HEK293T (cell line): ENCODE results near the gene VRK2.

Experiments used
- CTCF ChIA-PET: fragments of 350-600 bp; formaldehyde crosslinking; extraction: SDS; loops from one replicate; lab custom pipeline; 2021; ENCODE audit warnings: antibody characterized with exemption, inconsistent platforms; lab: Yijun Ruan, JAX
- POLR2A ChIA-PET: fragments of 350-600 bp; formaldehyde crosslinking; extraction: SDS; loops from one replicate; lab custom pipeline; 2020; ENCODE audit warnings: antibody characterized with exemption, inconsistent platforms; lab: Yijun Ruan, JAX
- DNase-seq: peaks from one replicate; pipeline ENCODE4 v3.0.0; 2012; ENCODE audit warnings: mixed read lengths; ENCODE audit errors: extremely low spot score
- ARNT ChIP-seq: fragments of 450-650 bp; IDR thresholded peaks from 2 replicates; pipeline ENCODE4 v1.6.1; 2017; ENCODE audit warnings: mild to moderate bottlenecking
- BHLHE40 ChIP-seq: fragments of 450-650 bp; IDR thresholded peaks from 2 replicates; pipeline ENCODE4 v1.6.1; 2016; ENCODE audit warnings: mild to moderate bottlenecking, moderate library complexity, borderline replicate concordance
- CTBP1 ChIP-seq: fragments of 450-650 bp; IDR thresholded peaks from 2 replicates; pipeline ENCODE4 v1.6.1; 2016; ENCODE audit warnings: borderline replicate concordance
- ELF4 ChIP-seq: fragments of 450-650 bp; IDR thresholded peaks from 2 replicates; pipeline ENCODE4 v1.6.1; 2017; ENCODE audit warnings: antibody characterized with exemption
- FOXA1 ChIP-seq: fragments of 450-650 bp; IDR thresholded peaks from 2 replicates; pipeline ENCODE4 v1.6.1; 2016; ENCODE audit warnings: mild to moderate bottlenecking
- FOXK2 ChIP-seq: fragments of 450-650 bp; IDR thresholded peaks from 2 replicates; pipeline ENCODE4 v1.6.1; 2016; ENCODE audit warnings: mild to moderate bottlenecking
- FOXM1 ChIP-seq: fragments of 450-650 bp; IDR thresholded peaks from 2 replicates; pipeline ENCODE4 v1.6.1; 2017; ENCODE audit warnings: mild to moderate bottlenecking, borderline replicate concordance
- HDGF ChIP-seq: fragments of 450-650 bp; IDR thresholded peaks from 2 replicates; pipeline ENCODE4 v1.6.1; 2017; ENCODE audit warnings: antibody characterized with exemption, borderline replicate concordance
- L3MBTL2 ChIP-seq: fragments of 450-650 bp; conservative IDR thresholded peaks from 2 replicates; pipeline ENCODE4 v1.6.1; 2016; ENCODE audit warnings: mild to moderate bottlenecking
- LEF1 ChIP-seq: fragments of 450-650 bp; IDR thresholded peaks from 2 replicates; pipeline ENCODE4 v1.6.1; 2017; ENCODE audit warnings: mild to moderate bottlenecking, borderline replicate concordance
- NFRKB ChIP-seq: fragments of 450-650 bp; IDR thresholded peaks from 2 replicates; pipeline ENCODE4 v1.6.1; 2016; ENCODE audit warnings: mild to moderate bottlenecking, moderate library complexity
- SP1 ChIP-seq: fragments of 450-650 bp; IDR thresholded peaks from 2 replicates; pipeline ENCODE4 v1.6.1; 2017
- SUZ12 ChIP-seq: fragments of 450-650 bp; IDR thresholded peaks from 2 replicates; pipeline ENCODE4 v1.6.1; 2016; ENCODE audit warnings: mild to moderate bottlenecking
- TARDBP ChIP-seq: fragments of 450-650 bp; IDR thresholded peaks from 2 replicates; pipeline ENCODE4 v1.6.1; 2016
- ZNF384 ChIP-seq: fragments of 450-650 bp; IDR thresholded peaks from 2 replicates; pipeline ENCODE4 v1.6.1; 2016
- TF ChIP-seq, protein P1 (sequence below): fragments of 450-650 bp; IDR thresholded peaks from 2 replicates; pipeline ENCODE4 v1.6.1; 2016

VRK2 gene

DNA sequence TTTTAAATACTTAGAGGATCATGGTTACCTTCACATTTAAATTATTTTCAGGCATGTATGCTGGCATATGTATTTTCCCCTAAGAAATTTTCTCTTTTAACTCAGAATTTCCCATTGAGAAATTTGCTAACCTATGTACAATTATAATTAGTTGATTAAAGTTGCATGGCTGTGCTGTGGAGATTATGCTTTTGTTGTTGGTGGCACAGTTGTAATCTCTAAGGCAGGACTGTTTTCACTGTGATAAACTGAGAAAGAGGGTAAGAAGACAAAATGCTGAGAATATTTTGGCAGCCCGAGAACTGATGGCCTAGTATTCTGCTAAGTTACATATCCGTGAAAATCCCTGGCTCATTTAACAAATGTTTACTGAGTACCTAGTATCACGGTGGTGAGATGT is 1.4 kb downstream of the VRK2 start:
- no peak for DNase-seq
- CTCF ChIA-PET = no interaction called here
- POLR2A ChIA-PET = no interaction called here
- no peak for TF ChIP-seq FOXK2
- TF ChIP-seq SP1 = no peak
- no peak for TF ChIP-seq ELF4
- TF ChIP-seq, protein P1, sequence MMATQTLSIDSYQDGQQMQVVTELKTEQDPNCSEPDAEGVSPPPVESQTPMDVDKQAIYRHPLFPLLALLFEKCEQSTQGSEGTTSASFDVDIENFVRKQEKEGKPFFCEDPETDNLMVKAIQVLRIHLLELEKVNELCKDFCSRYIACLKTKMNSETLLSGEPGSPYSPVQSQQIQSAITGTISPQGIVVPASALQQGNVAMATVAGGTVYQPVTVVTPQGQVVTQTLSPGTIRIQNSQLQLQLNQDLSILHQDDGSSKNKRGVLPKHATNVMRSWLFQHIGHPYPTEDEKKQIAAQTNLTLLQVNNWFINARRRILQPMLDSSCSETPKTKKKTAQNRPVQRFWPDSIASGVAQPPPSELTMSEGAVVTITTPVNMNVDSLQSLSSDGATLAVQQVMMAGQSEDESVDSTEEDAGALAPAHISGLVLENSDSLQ = no peak
- no peak for TF ChIP-seq SUZ12
- TF ChIP-seq BHLHE40 = no peak
- no peak for TF ChIP-seq FOXA1
- no peak for TF ChIP-seq HDGF
- no peak for TF ChIP-seq TARDBP
- no peak for TF ChIP-seq L3MBTL2
- no peak for TF ChIP-seq ZNF384
- no peak for TF ChIP-seq NFRKB
- no peak for TF ChIP-seq ARNT
- no peak for TF ChIP-seq CTBP1
- no peak for TF ChIP-seq FOXM1
- no peak for TF ChIP-seq LEF1

DNA sequence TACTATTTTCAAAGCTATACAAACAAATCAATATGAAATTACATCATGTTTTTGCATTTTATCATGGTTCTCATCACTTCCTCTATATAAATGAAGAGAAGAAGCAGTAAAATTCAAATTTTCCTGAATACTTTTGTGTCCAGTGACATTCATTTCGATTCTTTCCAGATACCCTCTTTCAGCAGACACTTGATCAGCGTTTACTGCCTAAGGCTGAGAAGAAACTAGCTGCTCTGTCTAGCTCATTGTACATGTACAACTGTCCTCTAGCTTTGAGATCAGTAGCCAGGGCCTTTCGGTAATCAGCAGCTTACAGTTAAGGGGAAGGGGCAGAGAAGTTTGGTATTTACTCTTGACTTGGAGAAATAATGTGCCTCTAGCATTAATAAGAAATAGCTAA is 4.8 kb downstream of the VRK2 start:
- CTCF ChIA-PET = no interaction called here
- no peak for DNase-seq
- no peak for TF ChIP-seq L3MBTL2
- no peak for TF ChIP-seq HDGF
- no peak for TF ChIP-seq FOXK2
- TF ChIP-seq, protein P1 = no peak
- no peak for TF ChIP-seq FOXA1
- no peak for TF ChIP-seq BHLHE40
- TF ChIP-seq SUZ12 = no peak
- no peak for TF ChIP-seq NFRKB
- TF ChIP-seq ELF4 = no peak
- TF ChIP-seq TARDBP = no peak
- no peak for TF ChIP-seq CTBP1
- POLR2A ChIA-PET = no interaction called here

DNA sequence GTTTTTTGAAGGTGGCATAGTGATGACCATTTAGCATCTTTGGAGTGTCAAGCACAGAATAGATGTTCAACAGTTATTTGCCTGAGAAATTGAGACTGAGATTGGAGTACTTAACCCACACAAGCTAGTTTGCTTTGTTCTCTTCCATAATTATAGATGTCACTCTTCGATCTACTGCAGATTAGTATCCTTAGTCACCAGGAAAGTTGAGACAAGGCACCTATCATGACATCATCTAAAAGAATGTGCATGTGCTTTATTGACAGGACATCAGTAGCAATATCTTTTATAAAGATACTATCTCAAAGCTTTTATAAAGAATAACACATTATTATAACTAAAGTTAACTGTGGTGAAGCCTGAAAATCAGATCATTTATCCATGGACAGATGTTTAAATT is 6.4 kb downstream of the VRK2 start:
- DNase-seq = no peak
- TF ChIP-seq FOXK2 = no peak
- TF ChIP-seq SUZ12 = no peak
- no peak for TF ChIP-seq CTBP1
- TF ChIP-seq, protein P1 = peak; percentile 34; the same call in 1 of the 2 replicates
- TF ChIP-seq NFRKB = no peak
- no peak for TF ChIP-seq LEF1
- ChIA-PET POLR2A (no interaction called here), CTCF (no interaction called here)

DNA sequence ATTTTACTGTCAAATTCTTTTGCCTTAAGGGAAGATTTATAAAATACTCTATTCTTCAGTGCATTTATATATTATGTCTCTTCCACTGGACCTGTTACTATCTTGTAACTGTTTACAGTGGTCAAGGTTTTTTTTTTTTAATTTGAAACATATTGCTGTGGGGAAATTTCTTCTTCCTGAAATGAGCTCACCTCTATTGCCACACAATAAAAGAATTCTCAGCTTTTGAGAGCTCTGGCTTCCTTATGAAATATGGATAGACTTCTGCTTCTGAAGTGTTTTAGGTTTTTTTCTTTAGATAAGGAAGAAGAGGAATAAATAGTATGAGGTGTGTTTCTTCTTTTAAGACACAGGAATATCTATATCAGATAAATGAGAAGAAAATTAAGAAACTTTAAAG is 7.7 kb downstream of the VRK2 start:
- no peak for TF ChIP-seq FOXK2
- no peak for TF ChIP-seq SP1
- TF ChIP-seq L3MBTL2 = no peak
- TF ChIP-seq CTBP1 = no peak
- TF ChIP-seq, protein P1 = no peak
- TF ChIP-seq NFRKB = no peak
- no peak for TF ChIP-seq SUZ12
- TF ChIP-seq HDGF = no peak
- no peak for TF ChIP-seq TARDBP
- TF ChIP-seq FOXM1 = no peak
- TF ChIP-seq FOXA1 = no peak
- no peak for TF ChIP-seq ELF4
- POLR2A ChIA-PET = no interaction called here
- CTCF ChIA-PET = interaction anchor here (0.6 kb wide), 1 partner anchor 394 kb away, joined by 3 read pairs; no protein-coding TSS in a partner anchor
- no peak for DNase-seq

DNA sequence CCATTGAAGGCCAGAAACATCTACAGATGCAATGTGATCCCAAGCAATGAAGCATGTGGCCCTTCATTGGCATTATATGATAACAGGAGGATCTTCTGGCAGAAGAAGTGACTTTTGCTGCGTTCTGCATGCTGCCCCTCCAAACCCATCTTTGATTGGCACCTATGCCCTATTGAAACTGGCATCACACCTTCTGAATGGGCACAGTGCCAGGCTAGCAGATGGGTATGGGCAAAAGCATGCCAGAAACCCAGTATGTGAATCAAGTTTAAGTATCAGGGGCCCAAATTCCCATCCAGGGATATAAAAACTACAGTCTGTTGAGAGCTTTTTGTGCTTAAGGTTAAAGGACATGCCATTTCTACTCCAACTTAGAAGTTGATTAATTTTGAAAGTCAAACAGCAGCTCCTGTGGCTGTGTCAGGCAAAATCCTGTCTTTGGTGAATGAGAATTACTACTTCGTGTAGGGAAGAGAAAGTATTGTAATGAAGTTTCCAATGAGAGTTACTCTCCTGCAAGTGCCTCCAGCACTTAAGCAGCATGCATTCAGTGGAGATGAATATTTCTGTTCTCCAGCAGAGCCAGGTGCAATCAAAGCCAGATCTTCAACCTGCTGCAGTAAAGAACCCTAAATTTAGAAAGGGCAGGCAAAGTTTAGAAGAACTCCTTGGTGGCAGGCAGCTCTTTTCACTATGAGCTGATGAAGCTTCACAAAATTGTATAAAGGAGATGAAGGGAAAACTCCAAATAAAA is 8.6 kb downstream of the VRK2 start:
- TF ChIP-seq SUZ12 (no peak), ELF4 (no peak), CTBP1 (no peak), FOXA1 (no peak), FOXM1 (no peak), BHLHE40 (no peak), LEF1 (no peak), ARNT (no peak), FOXK2 (no peak)
- TF ChIP-seq, protein P1 = no peak
- no peak for DNase-seq
- ChIA-PET POLR2A (interaction anchor here (1.0 kb wide), 1 partner anchor 9 kb away, joined by 5 read pairs; the partner anchor contains the start of gene VRK2), CTCF (interaction anchor here (0.6 kb wide), 1 partner anchor 393 kb away, joined by 3 read pairs; no protein-coding TSS in a partner anchor)
